ENCODE results near the gene FXN.

DNA sequence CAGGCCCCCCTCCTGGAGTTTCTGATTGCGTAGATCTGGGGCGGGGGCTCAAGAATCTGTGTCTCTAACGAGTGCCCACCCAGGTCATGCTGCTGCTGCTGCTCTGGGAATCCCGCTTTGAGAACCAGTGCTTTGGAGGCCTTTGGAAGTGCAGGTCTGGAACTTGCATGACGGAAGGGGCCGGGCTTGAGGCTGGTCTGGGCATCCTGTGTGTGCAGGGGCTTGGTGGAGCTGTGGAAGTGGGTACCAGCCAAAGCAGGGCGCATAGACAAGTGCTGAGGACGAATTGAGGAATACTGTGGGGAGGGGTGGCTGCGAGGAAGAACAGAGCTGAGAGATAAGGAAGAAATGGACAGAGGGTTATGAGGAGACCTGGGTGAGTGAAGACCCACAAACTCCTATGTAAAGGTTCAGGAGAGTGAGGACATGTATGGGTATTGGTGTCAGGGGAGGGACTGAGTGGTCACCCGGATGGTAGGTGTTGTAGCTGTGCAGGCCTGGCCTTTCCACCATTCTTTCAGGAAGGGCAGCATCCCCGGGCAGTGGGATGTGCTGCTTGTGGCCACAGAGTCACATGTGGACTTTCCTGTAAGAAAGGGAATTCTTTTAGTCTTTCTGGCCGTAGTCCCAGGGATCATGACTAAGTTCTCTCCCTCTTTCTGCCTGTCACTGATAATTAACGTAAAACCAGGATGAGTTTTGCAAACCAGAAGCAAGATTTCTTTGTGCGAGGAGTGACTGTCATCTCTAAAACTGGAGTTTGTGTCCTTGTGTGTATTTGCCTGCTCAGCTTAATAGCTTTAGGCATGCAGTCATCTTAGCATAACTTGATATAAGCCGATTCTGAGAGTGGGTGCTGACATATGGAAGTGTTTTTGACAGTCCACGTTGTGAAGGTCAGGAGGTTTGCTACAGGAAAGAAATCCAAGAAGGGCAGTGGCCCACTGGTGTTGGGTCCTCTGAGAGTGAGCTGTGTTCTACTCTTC, 95.2 kb downstream of the FXN start:
- TF ChIP-seq, protein P1, sequence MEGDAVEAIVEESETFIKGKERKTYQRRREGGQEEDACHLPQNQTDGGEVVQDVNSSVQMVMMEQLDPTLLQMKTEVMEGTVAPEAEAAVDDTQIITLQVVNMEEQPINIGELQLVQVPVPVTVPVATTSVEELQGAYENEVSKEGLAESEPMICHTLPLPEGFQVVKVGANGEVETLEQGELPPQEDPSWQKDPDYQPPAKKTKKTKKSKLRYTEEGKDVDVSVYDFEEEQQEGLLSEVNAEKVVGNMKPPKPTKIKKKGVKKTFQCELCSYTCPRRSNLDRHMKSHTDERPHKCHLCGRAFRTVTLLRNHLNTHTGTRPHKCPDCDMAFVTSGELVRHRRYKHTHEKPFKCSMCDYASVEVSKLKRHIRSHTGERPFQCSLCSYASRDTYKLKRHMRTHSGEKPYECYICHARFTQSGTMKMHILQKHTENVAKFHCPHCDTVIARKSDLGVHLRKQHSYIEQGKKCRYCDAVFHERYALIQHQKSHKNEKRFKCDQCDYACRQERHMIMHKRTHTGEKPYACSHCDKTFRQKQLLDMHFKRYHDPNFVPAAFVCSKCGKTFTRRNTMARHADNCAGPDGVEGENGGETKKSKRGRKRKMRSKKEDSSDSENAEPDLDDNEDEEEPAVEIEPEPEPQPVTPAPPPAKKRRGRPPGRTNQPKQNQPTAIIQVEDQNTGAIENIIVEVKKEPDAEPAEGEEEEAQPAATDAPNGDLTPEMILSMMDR (conservative IDR thresholded peaks at IDR 0.05): no peak
- TF ChIP-seq ZFX (IDR thresholded peaks at IDR 0.05): no peak

Measured in C4-2B (cell line).